Fibroblast of lung (primary cell): ENCODE results near the gene GPC6. TPM values are rescaled to one million over a fixed set of nuclear protein-coding genes. Genes with fewer than 3 reads are reported as not detected.

ENCODE experiments used
- DNase-seq, 2 donors: peaks; one replicate each; pipeline versions ENCODE4 v3.0.0 to v3.0.0-alpha.2; 2010; ENCODE audit warnings: low read depth in 2 of 2
- H2AFZ ChIP-seq: 2 replicates; pipeline ENCODE4 v1.5.1; 2012; ENCODE audit warnings: low read length, control low read depth, inconsistent platforms
- H3K27ac ChIP-seq: 2 replicates; pipeline ENCODE4 v1.5.1; 2011; ENCODE audit warnings: low read length, control low read depth; ENCODE audit not compliant: insufficient read depth
- H3K27me3 ChIP-seq: 2 replicates; pipeline ENCODE4 v1.5.1; 2011; ENCODE audit warnings: mild to moderate bottlenecking, low read length; ENCODE audit not compliant: control insufficient read depth, insufficient read depth
- H3K36me3 ChIP-seq: 2 replicates; pipeline ENCODE4 v1.5.1; 2011; ENCODE audit warnings: low read length; ENCODE audit not compliant: control insufficient read depth, insufficient read depth
- H3K4me1 ChIP-seq: 2 replicates; pipeline ENCODE4 v1.5.1; 2011; ENCODE audit warnings: low read length; ENCODE audit not compliant: control insufficient read depth, insufficient read depth; ENCODE audit errors: extremely low read depth
- H3K4me2 ChIP-seq: 2 replicates; pipeline ENCODE4 v1.5.1; 2011; ENCODE audit warnings: low read length, control low read depth; ENCODE audit not compliant: insufficient read depth; ENCODE audit errors: extremely low read depth
- H3K4me3 ChIP-seq, 4 experiments: fragments of 200-600 bp in 1 of 4; sonication (generic) in 1 of 4; replicated peaks in 1 of 4; 2 replicates each; pipeline ENCODE4 v1.5.1; 2011 to 2016; ENCODE audit warnings: low read length in 4 of 4, low read depth in 3 of 4, mild to moderate bottlenecking in 3 of 4, control low read depth in 2 of 4, inconsistent platforms in 1 of 4, mixed read lengths in 1 of 4; ENCODE audit not compliant: insufficient read depth in 1 of 4; ENCODE audit errors: control extremely low read depth in 1 of 4
- H3K79me2 ChIP-seq: 2 replicates; pipeline ENCODE4 v1.5.1; 2012; ENCODE audit warnings: mild to moderate bottlenecking, low read length, inconsistent platforms; ENCODE audit not compliant: control insufficient read depth, insufficient read depth
- H3K9ac ChIP-seq: 2 replicates; pipeline ENCODE4 v1.5.1; 2011; ENCODE audit warnings: mild to moderate bottlenecking, low read length, control low read depth; ENCODE audit not compliant: insufficient read depth
- H3K9me3 ChIP-seq: 2 replicates; pipeline ENCODE4 v1.5.1; 2012; ENCODE audit warnings: low read depth, low read length; ENCODE audit not compliant: control insufficient read depth, insufficient read depth
- H4K20me1 ChIP-seq: 2 replicates; pipeline ENCODE4 v1.5.1; 2011; ENCODE audit warnings: low read length; ENCODE audit not compliant: control insufficient read depth, insufficient read depth; ENCODE audit errors: extremely low read depth
- CTCF ChIP-seq, 2 donors: IDR thresholded peaks in 1 of 2; conservative IDR thresholded peaks in 1 of 2; 1 replicate in 1 of 2; 2 replicates in 1 of 2; pipeline ENCODE4 v1.5.1; 2011 to 2012; ENCODE audit warnings: low read length in 2 of 2, control low read depth in 1 of 2, inconsistent platforms in 1 of 2, low read depth in 1 of 2, mild to moderate bottlenecking in 1 of 2
- EZH2 ChIP-seq: IDR thresholded peaks from 2 replicates; pipeline ENCODE4 v1.5.1; 2012; ENCODE audit warnings: low read length, control low read depth, mild to moderate bottlenecking; ENCODE audit errors: missing control alignments
- polyA plus RNA-seq, 2 donors: library from polyadenylated mRNA; depleted of rRNA in 1 of 2; stranded (reverse) in 1 of 2; unstranded in 1 of 2; fragments of >200 nt; gene quantifications; 2 replicates each; pipeline ENCODE4 v1.2.1, GENCODE V29; 2011 to 2012; ENCODE audit warnings: missing spikeins in 1 of 2
- total RNA-seq: library from RNA; depleted of rRNA; stranded (reverse); fragments of >200 nt; gene quantifications from 2 replicates; pipeline ENCODE4 v1.2.1, GENCODE V29; 2014

GPC6 gene
- total and polyA plus RNA-seq, 2 donors (not counting 1 experiment from before 2014, with no cell fraction given): 11.2 to 33.7 TPM

GRCh38 chr13:94291631-94292322 lies 1065.2 kb downstream of the GPC6 start:
- Histone ChIP-seq H4K20me1 (no peaks in the 10 kb centered on the region), H3K4me2 (no peak overlapping the region), H3K9ac (no peak overlapping the region), H3K4me1 (no peaks in the 10 kb centered on the region), H3K4me3 (no peak overlapping the region), H3K9me3 (no peaks in the 10 kb centered on the region), H3K27me3 (no peaks in the 10 kb centered on the region), H2AFZ (no peak overlapping the region), H3K36me3 (no peaks in the 10 kb centered on the region), H3K27ac (no peak overlapping the region), H3K79me2 (no peaks in the 10 kb centered on the region)
- TF ChIP-seq CTCF (conservative IDR thresholded peaks at IDR 0.05 in 1 of 2, IDR thresholded peaks at IDR 0.05 in 1 of 2; ENCODE audit: low read depth in 1 of 2, low read length in 2 of 2) (no peak), EZH2 (no peak)
- no peak for DNase-seq

GRCh38 chr13:94292323-94292640 lies 1065.7 kb downstream of the GPC6 start:
- Histone ChIP-seq H3K4me1 (no peaks in the 10 kb centered on the region), H3K9ac (no peak overlapping the region), H2AFZ (no peak overlapping the region), H3K79me2 (no peaks in the 10 kb centered on the region), H3K27ac (no peak overlapping the region), H4K20me1 (no peaks in the 10 kb centered on the region), H3K4me3 (no peak overlapping the region), H3K36me3 (no peaks in the 10 kb centered on the region), H3K9me3 (no peaks in the 10 kb centered on the region), H3K4me2 (no peak overlapping the region), H3K27me3 (no peaks in the 10 kb centered on the region)
- DNase-seq: no peak
- TF ChIP-seq CTCF (conservative IDR thresholded peaks at IDR 0.05 in 1 of 2, IDR thresholded peaks at IDR 0.05 in 1 of 2; ENCODE audit: low read depth in 1 of 2, low read length in 2 of 2) (no peak), EZH2 (no peak)

GRCh38 chr13:94296471-94296870 lies 1069.9 kb downstream of the GPC6 start:
- H3K4me2 ChIP-seq: no peak overlapping the region
- no peak overlapping the region for H3K27ac ChIP-seq
- no peaks in the 10 kb centered on the region for H4K20me1 ChIP-seq
- H3K27me3 ChIP-seq: no peaks in the 10 kb centered on the region
- no peaks in the 10 kb centered on the region for H3K79me2 ChIP-seq
- H3K4me1 ChIP-seq: no peaks in the 10 kb centered on the region
- no peak for DNase-seq
- no peak overlapping the region for H2AFZ ChIP-seq
- H3K4me3 ChIP-seq: no peak overlapping the region
- H3K36me3 ChIP-seq: no peaks in the 10 kb centered on the region
- TF ChIP-seq EZH2: no peak
- no peak for TF ChIP-seq CTCF (conservative IDR thresholded peaks at IDR 0.05 in 1 of 2, IDR thresholded peaks at IDR 0.05 in 1 of 2; ENCODE audit: low read depth in 1 of 2, low read length in 2 of 2)
- no peaks in the 10 kb centered on the region for H3K9me3 ChIP-seq
- H3K9ac ChIP-seq: no peak overlapping the region
